GM12878 (cell line): ENCODE measurements around the gene ARL14EPL. TPM values are rescaled to one million over a fixed set of nuclear protein-coding genes. Genes with fewer than 3 reads are reported as not detected.

Experiments used
- ATAC-seq: fragments of 200-7000 bp; cut with Tn5 transposase; 3 replicates; pipeline ENCODE4 v1.9.1; 2020; ENCODE audit warnings: mild to moderate bottlenecking, moderate library complexity
- BruUV-seq: library from RNA; stranded (reverse); fragments of 400-500 nt; replicated peaks from 2 replicates; lab custom pipeline; 2021; lab: Mats Ljungman, UMichigan
- CTCF ChIA-PET: fragments of 300-600 bp; sonication (Branson Sonifier 250); formaldehyde crosslinking; extraction: SDS; loops from one replicate; lab custom pipeline; 2021; ENCODE audit warnings: inconsistent platforms; lab: Yijun Ruan, JAX
- POLR2A ChIA-PET: fragments of 350-600 bp; formaldehyde crosslinking; extraction: SDS; loops from one replicate; lab custom pipeline; 2021; ENCODE audit warnings: inconsistent platforms; lab: Charles Lee
- RAD21 ChIA-PET: fragments of 300-600 bp; sonication (Branson Sonifier 250); formaldehyde crosslinking; loops from one replicate; lab custom pipeline; 2023; ENCODE audit warnings: antibody characterized with exemption; ENCODE audit not compliant: unreplicated experiment; lab: Charles Lee
- SMC1A ChIA-PET: fragments of 300-600 bp; sonication (Branson Sonifier 250); formaldehyde crosslinking; loops from one replicate; lab custom pipeline; 2023; ENCODE audit not compliant: unreplicated experiment, uncharacterized antibody; lab: Charles Lee
- DNase-seq: peaks from one replicate; pipeline ENCODE4 v3.0.0-alpha.2; 2011; ENCODE audit warnings: low read depth, low spot score
- FAIRE-seq: peaks from 3 replicates; lab custom pipeline; 2011; peaks lifted over from hg19 to GRCh38; lab: Jason Lieb, UNC
- H2AFZ ChIP-seq: 2 replicates; pipeline ENCODE4 v1.6.0; 2011; ENCODE audit warnings: low read depth, low read length, control low read depth; ENCODE audit not compliant: control insufficient read depth
- H3K27ac ChIP-seq: 2 replicates; pipeline ENCODE4 v1.5.1; 2011; ENCODE audit warnings: control low read depth; ENCODE audit not compliant: control insufficient read depth, insufficient read depth
- H3K27me3 ChIP-seq, 2 experiments: replicated peaks in 1 of 2; 2 replicates each; pipeline versions ENCODE4 v1.6.0 to v1.6.1; 2011; ENCODE audit warnings: low read length in 1 of 2; ENCODE audit not compliant: control insufficient read depth in 2 of 2, insufficient read depth in 2 of 2
- H3K36me3 ChIP-seq, 2 experiments: 2 replicates each; pipeline ENCODE4 v1.5.1; 2011; ENCODE audit warnings: low read length in 1 of 2; ENCODE audit not compliant: control insufficient read depth in 2 of 2, insufficient read depth in 2 of 2
- H3K4me1 ChIP-seq: 2 replicates; pipeline ENCODE4 v1.6.1; 2011; ENCODE audit warnings: mild to moderate bottlenecking, low read length, moderate library complexity, mixed read lengths; ENCODE audit not compliant: control insufficient read depth, insufficient read depth
- H3K4me2 ChIP-seq: 2 replicates; pipeline ENCODE4 v1.6.0; 2011; ENCODE audit warnings: control low read depth; ENCODE audit not compliant: control insufficient read depth, insufficient read depth
- H3K4me3 ChIP-seq: fragments of 200-600 bp; sonication (generic); 2 replicates; pipeline ENCODE4 v1.5.1; 2016
- H3K79me2 ChIP-seq: 2 replicates; pipeline ENCODE4 v1.6.0; 2011; ENCODE audit warnings: low read length; ENCODE audit not compliant: control insufficient read depth, insufficient read depth
- H3K9ac ChIP-seq: 2 replicates; pipeline ENCODE4 v1.8.0; 2011; ENCODE audit warnings: low read length, control low read depth, mixed read lengths; ENCODE audit not compliant: control insufficient read depth, insufficient read depth
- H3K9me3 ChIP-seq: replicated peaks from 3 replicates; pipeline ENCODE4 v1.5.1; 2011; ENCODE audit warnings: mild to moderate bottlenecking, low read length; ENCODE audit not compliant: control insufficient read depth, insufficient read depth
- H4K20me1 ChIP-seq: 2 replicates; pipeline ENCODE4 v1.6.0; 2011; ENCODE audit not compliant: control insufficient read depth, insufficient read depth
- CHD1 ChIP-seq: IDR thresholded peaks from 2 replicates; pipeline ENCODE4 v1.6.1; 2012; ENCODE audit warnings: low read depth, low read length, improper control_type of control experiment
- EP300 ChIP-seq, 2 experiments: fragments of 150-350 bp in 1 of 2; IDR thresholded peaks; 2 replicates each; pipeline ENCODE4 v1.6.1; 2011 to 2012; ENCODE audit warnings: low read depth in 2 of 2, low read length in 2 of 2, borderline replicate concordance in 1 of 2, improper control_type of control experiment in 1 of 2, inconsistent platforms in 1 of 2; ENCODE audit not compliant: control insufficient read depth in 1 of 2
- IRF4 ChIP-seq: IDR thresholded peaks from 2 replicates; pipeline ENCODE4 v1.6.1; 2011; ENCODE audit warnings: low read depth, low read length
- MEF2A ChIP-seq: IDR thresholded peaks from 2 replicates; pipeline ENCODE4 v1.6.1; 2011; ENCODE audit warnings: low read depth, mild to moderate bottlenecking, low read length, moderate library complexity; ENCODE audit not compliant: insufficient read depth
- NR2F1 ChIP-seq: fragments of 450-650 bp; conservative IDR thresholded peaks from 2 replicates; pipeline ENCODE4 v1.6.1; 2017; ENCODE audit warnings: mild to moderate bottlenecking
- PAX8 ChIP-seq: fragments of 450-650 bp; IDR thresholded peaks from 2 replicates; pipeline ENCODE4 v1.6.1; 2017; ENCODE audit warnings: mild to moderate bottlenecking, moderate library complexity
- RAD21 ChIP-seq: IDR thresholded peaks from 2 replicates; pipeline ENCODE4 v1.6.1; 2011; ENCODE audit warnings: mild to moderate bottlenecking, low read depth, low read length, moderate library complexity; ENCODE audit not compliant: insufficient read depth
- RUNX3 ChIP-seq: IDR thresholded peaks from 2 replicates; pipeline ENCODE4 v1.6.1; 2012; ENCODE audit warnings: low read length, inconsistent platforms
- SMAD1 ChIP-seq: fragments of 450-650 bp; IDR thresholded peaks from 2 replicates; pipeline ENCODE4 v1.6.1; 2018; ENCODE audit warnings: mild to moderate bottlenecking, low read depth; ENCODE audit not compliant: partially characterized antibody
- TAF1 ChIP-seq: IDR thresholded peaks from 2 replicates; pipeline ENCODE4 v1.6.1; 2011; ENCODE audit warnings: mild to moderate bottlenecking, low read depth, low read length, borderline replicate concordance
- WGBS: methylation state at CpG from one replicate; pipeline ENCODE4 v1.1.6; 2016; ENCODE audit warnings: low lambda C conversion rate; ENCODE audit not compliant: insufficient replicate concordance, insufficient coverage; ENCODE audit errors: missing lambda C conversion rate; 5-methylcytosine and 5-hydroxymethylcytosine counted together
- in situ Hi-C: fragments of 300-500 bp; cut with MboI; formaldehyde crosslinking; loops from 9 replicates; pipeline ENCODE4 v1.14.3; 2018; ENCODE audit warnings: mixed read lengths
- intact Hi-C: fragments of 100-400 bp; cut with micrococcal nuclease; formaldehyde crosslinking; loops from one replicate; pipeline ENCODE4 v1.14.2; 2022; ENCODE audit not compliant: unreplicated experiment
- polyA plus RNA-seq, 11 experiments: library from polyadenylated mRNA; depleted of rRNA in 4 of 11; unstranded in 6 of 11; stranded (reverse) in 5 of 11; fragments of >200 nt; fragmentation: Nextera tagmentation in 4 of 11; fragmentation: Illumina TruSeq in 1 of 11; extraction: Ambion mirVana in 4 of 11; extraction: Trizol in 1 of 11; gene quantifications; 1 replicate in 1 of 11; 2 replicates in 10 of 11; pipeline versions ENCODE4 v1.2.1 to v1.2.3, GENCODE V29; 2011 to 2016; ENCODE audit warnings: inconsistent platforms in 2 of 11, missing spikeins in 2 of 11, low read depth in 1 of 11
- total RNA-seq, 4 experiments: library from RNA; depleted of rRNA in 3 of 4; stranded (reverse); fragments of >200 nt in 3 of 4; fragmentation: Illumina TruSeq in 1 of 4; extraction: Trizol in 1 of 4; gene quantifications; 2 replicates each; pipeline versions ENCODE4 v1.2.1 to v1.2.3, GENCODE V29; 2013 to 2021
- TF ChIP-seq, protein P1 (sequence below): IDR thresholded peaks from 2 replicates; pipeline ENCODE4 v1.6.1; 2012; ENCODE audit warnings: low read depth, low read length, improper control_type of control experiment
- TF ChIP-seq, protein P2 (sequence below): fragments of 450-650 bp; IDR thresholded peaks from 2 replicates; pipeline ENCODE4 v1.6.1; 2017; ENCODE audit warnings: low read depth, mild to moderate bottlenecking, moderate library complexity
- TF ChIP-seq, protein P3 (sequence below): fragments of 450-650 bp; IDR thresholded peaks from 2 replicates; pipeline ENCODE4 v1.6.1; 2016; ENCODE audit warnings: mild to moderate bottlenecking, moderate library complexity, borderline replicate concordance

Gene ARL14EPL
- total and polyA plus RNA-seq, 10 of the 15 experiments (the other 5 are each of a cell fraction or from before 2014, with no cell fraction given): 0.08 TPM; not detected in 9

DNA sequence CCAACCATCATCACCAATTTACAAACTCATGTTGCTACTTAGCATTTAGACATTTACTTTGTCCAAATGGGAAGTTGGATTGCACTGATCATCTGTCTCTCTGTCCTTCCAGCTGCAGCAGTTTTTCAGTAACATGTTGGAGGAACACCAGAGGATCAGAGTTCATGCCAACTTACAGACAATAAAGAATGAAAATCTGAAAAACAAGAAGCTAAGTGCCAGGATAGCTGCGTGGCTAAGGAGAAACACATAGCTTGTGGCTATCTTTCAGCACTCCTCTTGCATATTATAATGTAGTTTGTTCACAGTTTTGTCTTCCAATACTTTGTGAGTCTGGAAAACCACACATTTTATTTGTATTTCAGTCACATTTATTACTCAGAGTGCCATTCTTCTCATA lies 6.4 kb upstream of the ARL14EPL start (continued):
- TF ChIP-seq, protein P1, sequence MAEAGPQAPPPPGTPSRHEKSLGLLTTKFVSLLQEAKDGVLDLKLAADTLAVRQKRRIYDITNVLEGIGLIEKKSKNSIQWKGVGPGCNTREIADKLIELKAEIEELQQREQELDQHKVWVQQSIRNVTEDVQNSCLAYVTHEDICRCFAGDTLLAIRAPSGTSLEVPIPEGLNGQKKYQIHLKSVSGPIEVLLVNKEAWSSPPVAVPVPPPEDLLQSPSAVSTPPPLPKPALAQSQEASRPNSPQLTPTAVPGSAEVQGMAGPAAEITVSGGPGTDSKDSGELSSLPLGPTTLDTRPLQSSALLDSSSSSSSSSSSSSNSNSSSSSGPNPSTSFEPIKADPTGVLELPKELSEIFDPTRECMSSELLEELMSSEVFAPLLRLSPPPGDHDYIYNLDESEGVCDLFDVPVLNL: no peak
- TF ChIP-seq EP300 (IDR thresholded peaks at IDR 0.05; ENCODE audit: borderline replicate concordance in 1 of 2, control insufficient read depth in 1 of 2, low read depth in 2 of 2, low read length in 2 of 2): no peak
- no peak for TF ChIP-seq CHD1

DNA sequence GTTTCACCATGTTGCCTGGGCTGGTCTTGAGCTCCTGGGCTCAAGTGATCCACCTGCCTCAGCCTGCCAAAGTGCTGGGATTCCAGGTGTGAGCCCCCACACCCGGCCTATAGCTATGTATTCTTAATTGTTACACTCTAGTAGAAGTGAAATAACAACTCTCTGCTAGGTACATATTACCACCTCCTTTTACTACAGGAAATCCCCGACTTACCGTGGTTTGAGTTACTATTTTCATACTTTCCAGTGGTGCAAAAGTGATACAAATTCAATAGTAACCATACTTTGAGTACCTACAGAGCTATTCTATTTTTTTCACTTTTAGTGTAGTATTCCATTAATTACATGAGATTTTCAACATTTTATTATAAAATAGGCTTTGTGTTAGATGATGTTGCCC lies 719 bp downstream of the ARL14EPL start:
- ChIA-PET RAD21 (interaction anchor here (0.9 to 2.5 kb wide), 7 partner anchors 36 to 724 kb away, joined by 3 to 8 read pairs (median 4); no protein-coding TSS in a partner anchor), CTCF (interaction anchor here (0.9 to 2.5 kb wide), 6 partner anchors 11 to 409 kb away, joined by 3 to 8 read pairs (median 5); no protein-coding TSS in a partner anchor), POLR2A (no interaction called here), SMC1A (interaction anchor here (0.6 to 3.4 kb wide), 10 partner anchors 10 to 398 kb away, joined by 3 to 12 read pairs (median 3); no protein-coding TSS in a partner anchor)
- Histone ChIP-seq H2AFZ (no peak overlapping the region), H3K4me2 (0 out of 2 replicates have a peak overlapping the region, but pooled peaks have one; percentile 28), H3K9ac (no peak overlapping the region), H3K36me3 (no peaks in the 10 kb centered on the region), H3K4me3 (no peak overlapping the region), H3K27me3 (no peaks in the 10 kb centered on the region; a peak in 1 of 4 replicates), H3K27ac (no peak overlapping the region), H3K4me1 (peaks cover 13% of the 10 kb centered on the region; the same call in 1 of the 2 replicates), H3K9me3 (no peaks in the 10 kb centered on the region), H3K79me2 (no peaks in the 10 kb centered on the region), H4K20me1 (no peaks in the 10 kb centered on the region)
- in situ Hi-C loops (no loop called here), intact Hi-C loops (loop anchor here (1.0 kb wide), 1 partner anchor 192 kb away; the partner anchor contains the start of genes AP3S1 and ATG12)
- FAIRE-seq (peak; percentile 81), ATAC-seq (peak; percentile 78), DNase-seq (no peak)
- no TSS peak for BruUV-seq
- WGBS: 0% methylated on average over 3 of the region's 3 CpGs
- TF ChIP-seq MEF2A: 0 out of 2 replicates have a peak, but pooled peaks have one; percentile 9
- no peak for TF ChIP-seq SMAD1
- TF ChIP-seq RAD21: no peak
- TF ChIP-seq NR2F1: no peak
- TF ChIP-seq PAX8: no peak
- TF ChIP-seq RUNX3: peak; percentile 52
- TF ChIP-seq TAF1: no peak
- TF ChIP-seq, protein P2, sequence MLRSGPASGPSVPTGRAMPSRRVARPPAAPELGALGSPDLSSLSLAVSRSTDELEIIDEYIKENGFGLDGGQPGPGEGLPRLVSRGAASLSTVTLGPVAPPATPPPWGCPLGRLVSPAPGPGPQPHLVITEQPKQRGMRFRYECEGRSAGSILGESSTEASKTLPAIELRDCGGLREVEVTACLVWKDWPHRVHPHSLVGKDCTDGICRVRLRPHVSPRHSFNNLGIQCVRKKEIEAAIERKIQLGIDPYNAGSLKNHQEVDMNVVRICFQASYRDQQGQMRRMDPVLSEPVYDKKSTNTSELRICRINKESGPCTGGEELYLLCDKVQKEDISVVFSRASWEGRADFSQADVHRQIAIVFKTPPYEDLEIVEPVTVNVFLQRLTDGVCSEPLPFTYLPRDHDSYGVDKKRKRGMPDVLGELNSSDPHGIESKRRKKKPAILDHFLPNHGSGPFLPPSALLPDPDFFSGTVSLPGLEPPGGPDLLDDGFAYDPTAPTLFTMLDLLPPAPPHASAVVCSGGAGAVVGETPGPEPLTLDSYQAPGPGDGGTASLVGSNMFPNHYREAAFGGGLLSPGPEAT: 0 out of 2 replicates have a peak, but pooled peaks have one; percentile 48
- TF ChIP-seq, protein P3, sequence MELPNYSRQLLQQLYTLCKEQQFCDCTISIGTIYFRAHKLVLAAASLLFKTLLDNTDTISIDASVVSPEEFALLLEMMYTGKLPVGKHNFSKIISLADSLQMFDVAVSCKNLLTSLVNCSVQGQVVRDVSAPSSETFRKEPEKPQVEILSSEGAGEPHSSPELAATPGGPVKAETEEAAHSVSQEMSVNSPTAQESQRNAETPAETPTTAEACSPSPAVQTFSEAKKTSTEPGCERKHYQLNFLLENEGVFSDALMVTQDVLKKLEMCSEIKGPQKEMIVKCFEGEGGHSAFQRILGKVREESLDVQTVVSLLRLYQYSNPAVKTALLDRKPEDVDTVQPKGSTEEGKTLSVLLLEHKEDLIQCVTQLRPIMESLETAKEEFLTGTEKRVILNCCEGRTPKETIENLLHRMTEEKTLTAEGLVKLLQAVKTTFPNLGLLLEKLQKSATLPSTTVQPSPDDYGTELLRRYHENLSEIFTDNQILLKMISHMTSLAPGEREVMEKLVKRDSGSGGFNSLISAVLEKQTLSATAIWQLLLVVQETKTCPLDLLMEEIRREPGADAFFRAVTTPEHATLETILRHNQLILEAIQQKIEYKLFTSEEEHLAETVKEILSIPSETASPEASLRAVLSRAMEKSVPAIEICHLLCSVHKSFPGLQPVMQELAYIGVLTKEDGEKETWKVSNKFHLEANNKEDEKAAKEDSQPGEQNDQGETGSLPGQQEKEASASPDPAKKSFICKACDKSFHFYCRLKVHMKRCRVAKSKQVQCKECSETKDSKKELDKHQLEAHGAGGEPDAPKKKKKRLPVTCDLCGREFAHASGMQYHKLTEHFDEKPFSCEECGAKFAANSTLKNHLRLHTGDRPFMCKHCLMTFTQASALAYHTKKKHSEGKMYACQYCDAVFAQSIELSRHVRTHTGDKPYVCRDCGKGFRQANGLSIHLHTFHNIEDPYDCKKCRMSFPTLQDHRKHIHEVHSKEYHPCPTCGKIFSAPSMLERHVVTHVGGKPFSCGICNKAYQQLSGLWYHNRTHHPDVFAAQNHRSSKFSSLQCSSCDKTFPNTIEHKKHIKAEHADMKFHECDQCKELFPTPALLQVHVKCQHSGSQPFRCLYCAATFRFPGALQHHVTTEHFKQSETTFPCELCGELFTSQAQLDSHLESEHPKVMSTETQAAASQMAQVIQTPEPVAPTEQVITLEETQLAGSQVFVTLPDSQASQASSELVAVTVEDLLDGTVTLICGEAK: no peak
- TF ChIP-seq IRF4: no peak
